ENCODE results near the gene CUEDC1.
"Not testable (repeated sequence)": the region's sequence is repeated elsewhere in the genome, so short reads cannot be mapped to it uniquely, and the experiment has no call there.

CUEDC1 gene

DNA sequence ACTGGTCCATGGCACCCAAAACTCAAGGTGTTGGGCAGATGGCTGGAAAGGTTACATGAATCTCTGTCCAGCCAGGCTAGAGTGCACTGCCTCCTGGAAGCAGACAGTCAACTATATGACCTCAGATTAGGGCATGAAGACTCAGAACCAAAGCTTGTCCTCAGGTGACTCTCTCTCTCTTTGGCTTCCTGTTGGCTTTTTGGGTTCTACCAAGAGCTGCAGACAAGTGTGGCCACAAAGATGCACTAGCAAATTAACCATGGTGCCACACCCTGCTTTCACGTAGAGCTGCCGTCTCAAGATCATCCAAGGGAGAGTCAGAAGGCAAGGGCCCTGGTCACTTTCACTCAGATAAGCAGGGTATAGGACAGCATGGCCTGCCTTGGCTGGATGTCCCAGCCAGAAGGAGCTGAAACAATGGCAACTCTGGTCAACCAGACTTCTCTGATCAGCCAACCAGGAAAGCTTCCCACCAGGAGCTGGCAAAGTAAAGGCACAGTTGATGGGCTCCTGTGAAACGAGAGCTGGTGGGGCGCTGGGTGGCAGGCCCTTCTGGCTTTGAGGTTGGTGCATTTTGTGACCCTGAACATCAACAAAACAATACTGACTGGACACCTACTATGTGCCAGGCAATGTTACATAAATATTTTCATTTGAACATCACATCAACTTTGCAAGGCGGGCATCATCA lies 31.9 kb downstream of the CUEDC1 start:
- H3K4me3 ChIP-seq (ENCODE audit: low read depth, low read length), result no peak overlapping the region
- no peak for DNase-seq (ENCODE audit: low read depth)
- TF ChIP-seq, protein P1, sequence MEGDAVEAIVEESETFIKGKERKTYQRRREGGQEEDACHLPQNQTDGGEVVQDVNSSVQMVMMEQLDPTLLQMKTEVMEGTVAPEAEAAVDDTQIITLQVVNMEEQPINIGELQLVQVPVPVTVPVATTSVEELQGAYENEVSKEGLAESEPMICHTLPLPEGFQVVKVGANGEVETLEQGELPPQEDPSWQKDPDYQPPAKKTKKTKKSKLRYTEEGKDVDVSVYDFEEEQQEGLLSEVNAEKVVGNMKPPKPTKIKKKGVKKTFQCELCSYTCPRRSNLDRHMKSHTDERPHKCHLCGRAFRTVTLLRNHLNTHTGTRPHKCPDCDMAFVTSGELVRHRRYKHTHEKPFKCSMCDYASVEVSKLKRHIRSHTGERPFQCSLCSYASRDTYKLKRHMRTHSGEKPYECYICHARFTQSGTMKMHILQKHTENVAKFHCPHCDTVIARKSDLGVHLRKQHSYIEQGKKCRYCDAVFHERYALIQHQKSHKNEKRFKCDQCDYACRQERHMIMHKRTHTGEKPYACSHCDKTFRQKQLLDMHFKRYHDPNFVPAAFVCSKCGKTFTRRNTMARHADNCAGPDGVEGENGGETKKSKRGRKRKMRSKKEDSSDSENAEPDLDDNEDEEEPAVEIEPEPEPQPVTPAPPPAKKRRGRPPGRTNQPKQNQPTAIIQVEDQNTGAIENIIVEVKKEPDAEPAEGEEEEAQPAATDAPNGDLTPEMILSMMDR (IDR thresholded peaks at IDR 0.05; ENCODE audit: insufficient read depth, low read depth, low read length, missing control alignments), result no peak

DNA sequence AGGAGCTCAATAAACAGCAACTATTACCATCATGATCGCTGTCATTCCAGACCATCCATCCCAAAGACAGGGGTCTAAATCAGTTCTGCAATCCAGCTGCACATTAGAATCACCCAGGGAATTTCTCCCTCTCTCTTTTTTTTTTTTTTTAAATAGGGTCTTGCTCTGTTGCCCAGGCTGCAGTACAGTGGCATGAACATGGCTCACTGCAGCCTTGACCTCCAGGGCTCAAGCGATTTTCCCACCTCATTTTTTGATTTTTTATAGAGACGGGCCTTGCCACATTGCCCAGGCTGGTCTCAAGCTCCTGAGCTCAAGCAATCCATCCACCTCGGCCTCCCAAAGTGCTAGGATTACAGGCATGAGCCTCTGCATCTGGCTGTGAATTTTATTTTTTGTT lies 32.5 kb downstream of the CUEDC1 start:
- DNase-seq (ENCODE audit: low read depth); H3K4me3 ChIP-seq (ENCODE audit: low read depth, low read length): not testable (repeated sequence)

GRCh38 chr17:57920916-57921703 lies 34.1 kb downstream of the CUEDC1 start:
- no peak overlapping the region for H3K4me3 ChIP-seq (ENCODE audit: low read depth, low read length)
- TF ChIP-seq, protein P1 (IDR thresholded peaks at IDR 0.05; ENCODE audit: insufficient read depth, low read depth, low read length, missing control alignments), result no peak
- DNase-seq (ENCODE audit: low read depth), result no peak

DNA sequence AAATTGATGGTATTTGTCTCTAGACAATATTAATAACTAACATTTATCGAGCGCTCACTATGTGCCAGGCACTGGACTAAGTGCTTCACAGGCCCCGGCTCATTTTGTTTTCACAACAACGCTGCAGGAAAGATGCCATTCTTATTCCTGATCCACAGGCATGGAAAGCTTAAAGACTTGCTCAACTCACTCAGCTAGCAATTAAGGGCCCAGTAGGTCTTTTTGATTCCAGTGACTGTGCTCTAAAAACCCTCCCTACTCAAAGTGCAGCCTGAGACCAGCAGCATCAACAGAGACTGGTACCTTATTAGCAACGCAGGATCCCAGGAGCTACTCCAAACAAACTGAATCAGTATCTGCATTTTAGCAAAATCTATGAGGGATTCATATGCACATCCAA lies 35.3 kb downstream of the CUEDC1 start:
- TF ChIP-seq, protein P1 (IDR thresholded peaks at IDR 0.05; ENCODE audit: insufficient read depth, low read depth, low read length, missing control alignments), result no peak
- no peak for DNase-seq (ENCODE audit: low read depth)
- H3K4me3 ChIP-seq (ENCODE audit: low read depth, low read length), result no peak overlapping the region

DNA sequence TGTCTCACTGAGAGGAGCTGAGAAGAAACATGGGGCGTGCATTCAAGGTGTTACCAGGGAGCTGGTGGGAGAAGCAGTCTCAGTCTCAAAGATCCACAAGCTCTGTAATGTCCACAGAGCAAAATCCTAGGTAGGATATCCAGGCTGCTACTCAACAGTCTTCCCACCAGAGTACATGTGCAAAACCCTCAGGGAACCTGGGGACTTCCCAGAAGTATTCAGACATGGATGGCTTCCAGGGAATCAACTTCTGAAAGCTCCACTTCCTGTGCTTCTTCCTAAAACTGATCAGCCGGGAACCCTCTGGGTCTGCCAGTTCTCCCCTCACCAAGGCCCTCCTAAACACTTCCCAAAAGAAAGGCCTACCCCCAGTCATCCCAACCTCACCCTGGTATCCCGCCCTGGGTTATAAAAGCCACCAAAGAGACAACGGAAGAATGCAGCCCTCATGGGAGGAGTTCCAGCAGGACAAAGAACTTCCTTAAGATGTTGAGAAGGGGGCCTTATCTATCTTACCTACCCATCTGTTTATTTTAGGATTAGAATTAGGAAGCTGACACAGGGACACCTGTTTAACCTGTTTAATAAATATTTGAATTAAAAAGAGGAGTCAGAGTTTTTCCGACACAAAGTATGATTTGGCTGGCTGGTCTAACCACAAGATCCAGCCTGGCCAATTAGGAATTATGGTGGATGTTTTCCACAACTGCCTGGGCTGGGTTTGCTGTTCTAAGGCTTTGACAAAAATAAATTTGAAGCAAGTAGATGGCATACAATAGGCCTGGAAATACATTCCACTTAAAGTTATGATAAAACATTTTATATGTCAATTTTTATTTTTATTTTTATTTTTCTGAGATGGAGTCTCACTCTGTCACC lies 37.0 kb downstream of the CUEDC1 start:
- TF ChIP-seq, protein P1 (IDR thresholded peaks at IDR 0.05; ENCODE audit: insufficient read depth, low read depth, low read length, missing control alignments), result no peak
- DNase-seq (ENCODE audit: low read depth), result no peak
- no peak overlapping the region for H3K4me3 ChIP-seq (ENCODE audit: low read depth, low read length)

- H3K4me3 ChIP-seq (ENCODE audit: low read depth, low read length), result no peak overlapping the region
- DNase-seq (ENCODE audit: low read depth), result no peak
- TF ChIP-seq, protein P1 (IDR thresholded peaks at IDR 0.05; ENCODE audit: insufficient read depth, low read depth, low read length, missing control alignments), result no peak
Observed at GRCh38 chr17:57916925-57917858, 38.0 kb downstream of the CUEDC1 start.
